Measurements from ENCODE around the gene LIMCH1.
"Not testable (repeated sequence)": the region's sequence is repeated elsewhere in the genome, so short reads cannot be mapped to it uniquely, and the experiment has no call there.

The LIMCH1 gene

GRCh38 chr4:41719417-41719816 lies 181.5 kb downstream of the LIMCH1 start:
- no peak overlapping the region for H3K27ac ChIP-seq (ENCODE audit: low read length)
- H3K36me3 ChIP-seq (ENCODE audit: control insufficient read depth, low read depth, low read length): no peaks in the 10 kb centered on the region
- no peak overlapping the region for H3K4me3 ChIP-seq (ENCODE audit: low read length)
- peaks cover 11% of the 10 kb centered on the region for H3K27me3 ChIP-seq (ENCODE audit: control insufficient read depth, insufficient read depth, low read length)
- H3K9ac ChIP-seq (ENCODE audit: low read length): no peak overlapping the region
- H3K4me1 ChIP-seq (ENCODE audit: control insufficient read depth, low read depth, low read length): no peaks in the 10 kb centered on the region
- no peaks in the 10 kb centered on the region for H3K9me3 ChIP-seq (ENCODE audit: control insufficient read depth, low read depth, low read length)

GRCh38 chr4:41722181-41722580 lies 184.2 kb downstream of the LIMCH1 start:
- no peak overlapping the region for H3K27ac ChIP-seq (ENCODE audit: low read length)
- no peak overlapping the region for H3K4me3 ChIP-seq (ENCODE audit: low read length)
- H3K9me3 ChIP-seq (ENCODE audit: control insufficient read depth, low read depth, low read length): no peaks in the 10 kb centered on the region
- H3K4me1 ChIP-seq (ENCODE audit: control insufficient read depth, low read depth, low read length): no peaks in the 10 kb centered on the region
- H3K36me3 ChIP-seq (ENCODE audit: control insufficient read depth, low read depth, low read length): no peaks in the 10 kb centered on the region
- H3K9ac ChIP-seq (ENCODE audit: low read length): no peak overlapping the region
- peaks cover 11% of the 10 kb centered on the region for H3K27me3 ChIP-seq (ENCODE audit: control insufficient read depth, insufficient read depth, low read length)

DNA sequence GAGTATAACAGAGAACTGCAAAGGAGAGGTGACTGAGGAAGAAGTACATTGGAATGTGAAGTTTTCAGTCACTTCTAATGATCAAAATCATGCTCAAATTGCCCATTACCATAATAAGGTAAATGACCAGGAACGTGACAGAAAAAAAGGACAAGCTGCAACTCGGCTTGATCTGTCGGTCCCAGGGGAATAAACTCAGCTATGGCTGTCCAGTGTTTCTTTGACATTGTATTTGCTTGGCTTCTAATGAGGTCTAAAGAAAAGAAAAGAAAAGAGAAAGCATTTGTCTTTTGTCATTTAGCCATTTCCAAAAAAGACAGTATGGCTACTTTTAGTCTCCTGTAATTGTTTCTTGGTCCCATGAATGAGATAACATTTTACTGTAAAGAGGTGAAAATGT lies 185.3 kb downstream of the LIMCH1 start:
- no peak overlapping the region for H3K9ac ChIP-seq (ENCODE audit: low read length)
- no peaks in the 10 kb centered on the region for H3K36me3 ChIP-seq (ENCODE audit: control insufficient read depth, low read depth, low read length)
- peaks cover 21% of the 10 kb centered on the region for H3K27me3 ChIP-seq (ENCODE audit: control insufficient read depth, insufficient read depth, low read length)
- H3K27ac ChIP-seq (ENCODE audit: low read length): no peak overlapping the region
- no peaks in the 10 kb centered on the region for H3K4me1 ChIP-seq (ENCODE audit: control insufficient read depth, low read depth, low read length)
- no peaks in the 10 kb centered on the region for H3K9me3 ChIP-seq (ENCODE audit: control insufficient read depth, low read depth, low read length)
- H3K4me3 ChIP-seq (ENCODE audit: low read length): no peak overlapping the region

GRCh38 chr4:41725254-41725653 lies 187.3 kb downstream of the LIMCH1 start:
- peaks cover 23% of the 10 kb centered on the region for H3K27me3 ChIP-seq (ENCODE audit: control insufficient read depth, insufficient read depth, low read length)
- H3K4me1 ChIP-seq (ENCODE audit: control insufficient read depth, low read depth, low read length): no peaks in the 10 kb centered on the region
- no peak overlapping the region for H3K9ac ChIP-seq (ENCODE audit: low read length)
- H3K4me3 ChIP-seq (ENCODE audit: low read length): no peak overlapping the region
- no peak overlapping the region for H3K27ac ChIP-seq (ENCODE audit: low read length)
- H3K36me3 ChIP-seq (ENCODE audit: control insufficient read depth, low read depth, low read length): no peaks in the 10 kb centered on the region
- no peaks in the 10 kb centered on the region for H3K9me3 ChIP-seq (ENCODE audit: control insufficient read depth, low read depth, low read length)

DNA sequence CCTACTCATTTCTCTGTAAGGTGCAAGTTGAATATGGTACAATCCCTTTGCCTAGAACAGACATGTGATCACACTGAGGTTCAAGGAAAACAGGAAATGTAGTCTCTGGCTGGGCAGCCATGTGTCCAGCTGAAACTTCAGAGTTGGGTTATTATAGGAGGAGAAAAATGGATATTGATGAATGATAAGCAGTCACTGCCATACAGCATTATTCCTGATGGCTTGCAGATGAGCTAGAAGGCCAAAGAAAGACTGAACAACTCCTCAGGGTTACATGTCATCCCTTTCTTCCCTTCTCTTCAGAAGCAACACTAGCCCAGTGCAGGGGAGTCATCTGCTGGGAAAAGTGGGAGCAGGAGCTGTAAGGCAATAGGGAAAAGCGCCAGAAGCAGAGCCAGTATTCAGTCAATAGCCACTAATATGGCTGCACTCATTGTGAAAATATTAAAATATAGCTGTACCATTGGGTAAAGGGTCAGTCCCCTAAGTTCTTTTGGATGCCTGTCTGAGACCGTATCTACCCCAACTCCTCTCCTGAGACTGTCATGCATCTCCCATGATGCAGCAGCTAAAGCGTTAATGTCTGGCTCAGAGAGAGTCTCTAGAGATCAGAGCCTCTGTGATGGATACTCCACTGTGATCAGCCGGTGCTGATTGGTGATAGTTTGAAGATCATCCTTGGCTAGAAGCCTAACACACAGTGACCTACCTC lies 190.1 kb downstream of the LIMCH1 start:
- H3K27ac ChIP-seq (ENCODE audit: low read length): no peak overlapping the region
- no peaks in the 10 kb centered on the region for H3K4me1 ChIP-seq (ENCODE audit: control insufficient read depth, low read depth, low read length)
- peaks cover 24% of the 10 kb centered on the region for H3K27me3 ChIP-seq (ENCODE audit: control insufficient read depth, insufficient read depth, low read length)
- H3K4me3 ChIP-seq (ENCODE audit: low read length): no peak overlapping the region
- H3K36me3 ChIP-seq (ENCODE audit: control insufficient read depth, low read depth, low read length): no peaks in the 10 kb centered on the region
- no peaks in the 10 kb centered on the region for H3K9me3 ChIP-seq (ENCODE audit: control insufficient read depth, low read depth, low read length)
- H3K9ac ChIP-seq (ENCODE audit: low read length): no peak overlapping the region

GRCh38 chr4:41728573-41728913 lies 190.6 kb downstream of the LIMCH1 start:
- Histone ChIP-seq H3K4me3 (ENCODE audit: low read length) (no peak overlapping the region), H3K27me3 (ENCODE audit: control insufficient read depth, insufficient read depth, low read length) (peaks cover 24% of the 10 kb centered on the region), H3K36me3 (ENCODE audit: control insufficient read depth, low read depth, low read length) (no peaks in the 10 kb centered on the region), H3K9ac (ENCODE audit: low read length) (no peak overlapping the region), H3K27ac (ENCODE audit: low read length) (no peak overlapping the region), H3K9me3 (ENCODE audit: control insufficient read depth, low read depth, low read length) (no peaks in the 10 kb centered on the region), H3K4me1 (ENCODE audit: control insufficient read depth, low read depth, low read length) (no peaks in the 10 kb centered on the region)

DNA sequence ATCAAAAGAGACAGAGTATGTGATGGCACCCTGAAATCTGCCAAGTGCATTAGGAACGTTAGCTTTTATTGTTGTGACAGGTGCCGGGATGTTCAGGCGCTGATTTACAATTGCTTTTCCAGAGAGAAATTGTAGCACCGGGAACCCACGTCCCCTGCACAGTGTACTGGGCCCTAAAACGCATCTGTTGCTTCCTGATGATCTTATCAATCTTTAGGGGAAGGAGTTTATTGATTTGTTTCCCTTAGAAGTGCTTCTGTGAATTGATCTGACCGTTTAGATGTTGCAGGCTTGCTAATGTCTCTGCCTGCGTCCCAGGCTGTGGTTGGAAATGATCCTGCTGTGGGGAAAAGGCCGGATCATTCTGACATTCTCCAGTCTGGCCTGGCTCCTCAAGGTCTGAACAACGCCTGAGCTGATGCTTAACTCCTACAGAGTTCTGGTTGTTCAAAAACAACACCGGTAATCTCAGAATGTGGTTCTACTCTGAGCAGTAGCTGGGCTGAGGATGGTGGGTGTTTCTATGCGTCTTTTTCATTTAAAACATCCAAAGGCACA lies 193.7 kb downstream of the LIMCH1 start:
- Histone ChIP-seq H3K36me3 (ENCODE audit: control insufficient read depth, low read depth, low read length) (no peaks in the 10 kb centered on the region), H3K9me3 (ENCODE audit: control insufficient read depth, low read depth, low read length) (no peaks in the 10 kb centered on the region), H3K4me1 (ENCODE audit: control insufficient read depth, low read depth, low read length) (no peaks in the 10 kb centered on the region), H3K27me3 (ENCODE audit: control insufficient read depth, insufficient read depth, low read length) (peaks cover 24% of the 10 kb centered on the region), H3K4me3 (ENCODE audit: low read length) (no peak overlapping the region), H3K27ac (ENCODE audit: low read length) (no peak overlapping the region), H3K9ac (ENCODE audit: low read length) (no peak overlapping the region)

DNA sequence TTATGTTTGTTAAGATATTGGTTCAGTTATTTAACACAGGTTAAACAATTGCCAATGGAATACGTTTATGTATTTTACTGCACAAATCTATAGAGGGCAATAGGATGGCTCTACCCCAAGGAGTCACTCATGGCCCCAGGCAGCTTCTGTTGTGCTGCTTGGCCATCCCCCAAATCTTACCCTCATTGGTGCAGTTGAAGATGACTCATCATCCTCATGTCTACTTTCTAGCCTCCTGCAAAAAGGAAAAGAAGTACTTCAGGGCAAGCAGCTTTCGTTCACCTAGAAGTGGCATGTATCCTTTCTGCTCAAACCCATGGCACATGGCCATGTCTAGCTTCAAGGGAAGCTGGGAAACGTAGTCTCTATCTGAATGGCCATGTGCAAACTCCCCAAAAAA lies 196.4 kb downstream of the LIMCH1 start:
- Histone ChIP-seq H3K9me3 (ENCODE audit: control insufficient read depth, low read depth, low read length) (no peaks in the 10 kb centered on the region), H3K4me3 (ENCODE audit: low read length) (no peak overlapping the region), H3K4me1 (ENCODE audit: control insufficient read depth, low read depth, low read length) (no peaks in the 10 kb centered on the region), H3K36me3 (ENCODE audit: control insufficient read depth, low read depth, low read length) (no peaks in the 10 kb centered on the region), H3K27ac (ENCODE audit: low read length) (no peak overlapping the region), H3K9ac (ENCODE audit: low read length) (no peak overlapping the region), H3K27me3 (ENCODE audit: control insufficient read depth, insufficient read depth, low read length) (peaks cover 19% of the 10 kb centered on the region)

- H3K9me3 ChIP-seq (ENCODE audit: control insufficient read depth, low read depth, low read length); H3K4me3 ChIP-seq (ENCODE audit: low read length); H3K9ac ChIP-seq (ENCODE audit: low read length); H3K4me1 ChIP-seq (ENCODE audit: control insufficient read depth, low read depth, low read length); H3K27ac ChIP-seq (ENCODE audit: low read length); H3K36me3 ChIP-seq (ENCODE audit: control insufficient read depth, low read depth, low read length): not testable (repeated sequence)
- peaks cover 40% of the 10 kb centered on the region for H3K27me3 ChIP-seq (ENCODE audit: control insufficient read depth, insufficient read depth, low read length)
Observed at GRCh38 chr4:41737491-41737890, 199.5 kb downstream of the LIMCH1 start.

DNA sequence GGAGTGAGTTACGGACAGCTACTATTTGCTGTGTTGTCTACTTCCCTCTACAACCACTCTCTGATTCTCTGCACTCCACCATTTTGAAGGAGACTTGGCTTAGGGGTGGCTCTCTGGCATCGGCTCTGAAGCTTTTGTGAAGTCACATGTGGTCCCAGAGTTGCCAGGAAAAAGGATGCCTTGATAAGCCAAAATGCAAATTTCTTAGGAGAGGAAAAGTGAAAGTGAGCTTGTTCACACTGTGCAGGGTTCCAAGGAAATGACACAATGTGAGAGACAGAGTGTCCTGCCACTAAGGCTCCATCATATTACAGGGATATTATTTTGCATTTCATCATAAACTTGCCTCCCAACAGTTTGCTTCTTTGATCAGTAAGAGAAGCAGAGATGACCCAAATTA lies 203.4 kb downstream of the LIMCH1 start:
- Histone ChIP-seq H3K27me3 (ENCODE audit: control insufficient read depth, insufficient read depth, low read length) (peaks cover 79% of the 10 kb centered on the region), H3K9ac (ENCODE audit: low read length) (no peak overlapping the region), H3K36me3 (ENCODE audit: control insufficient read depth, low read depth, low read length) (no peaks in the 10 kb centered on the region), H3K4me3 (ENCODE audit: low read length) (no peak overlapping the region), H3K4me1 (ENCODE audit: control insufficient read depth, low read depth, low read length) (no peaks in the 10 kb centered on the region), H3K27ac (ENCODE audit: low read length) (no peak overlapping the region), H3K9me3 (ENCODE audit: control insufficient read depth, low read depth, low read length) (no peaks in the 10 kb centered on the region)

GRCh38 chr4:41744572-41745291 lies 206.8 kb downstream of the LIMCH1 start:
- no peak overlapping the region for H3K4me3 ChIP-seq (ENCODE audit: low read length)
- no peaks in the 10 kb centered on the region for H3K9me3 ChIP-seq (ENCODE audit: control insufficient read depth, low read depth, low read length)
- H3K4me1 ChIP-seq (ENCODE audit: control insufficient read depth, low read depth, low read length): peaks cover 6% of the 10 kb centered on the region
- no peak overlapping the region for H3K9ac ChIP-seq (ENCODE audit: low read length)
- H3K27ac ChIP-seq (ENCODE audit: low read length): no peak overlapping the region
- peaks cover 100% of the 10 kb centered on the region for H3K27me3 ChIP-seq (ENCODE audit: control insufficient read depth, insufficient read depth, low read length)
- H3K36me3 ChIP-seq (ENCODE audit: control insufficient read depth, low read depth, low read length): no peaks in the 10 kb centered on the region

Measured in iPS-18a (cell line).